ENCODE measurements around the gene TMEM63A. TPM values are rescaled to one million over a fixed set of nuclear protein-coding genes. Genes with fewer than 3 reads are reported as not detected.
"Not testable (repeated sequence)": the region's sequence is repeated elsewhere in the genome, so short reads cannot be mapped to it uniquely, and the experiment has no call there.

Gene TMEM63A
- total RNA-seq, 1 donor from 2014 or later: 5.1 TPM

DNA sequence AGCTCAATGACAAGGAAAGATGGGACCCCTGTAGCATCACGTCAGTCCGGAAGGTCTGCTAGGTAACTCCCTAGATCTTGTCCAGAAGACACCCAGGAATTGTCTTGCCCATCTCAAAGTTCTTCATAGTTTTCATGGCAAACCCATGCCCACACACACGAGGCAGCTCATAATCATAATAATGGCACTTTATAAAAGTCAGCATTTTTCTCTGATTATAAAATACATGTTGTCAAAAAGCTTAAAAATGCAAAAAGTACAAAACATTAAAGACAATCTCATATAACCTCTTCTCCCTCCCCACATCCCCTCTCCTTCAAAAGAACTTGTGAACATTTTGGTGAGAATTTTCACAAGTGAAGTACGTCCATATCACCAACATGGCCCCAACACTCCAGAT is 41.5 kb downstream of the TMEM63A start:
- no peaks in the 10 kb centered on the region for H3F3A ChIP-seq (ENCODE audit: low read depth)
- no peak for DNase-seq (ENCODE audit: low spot score)
- H3K27ac ChIP-seq: no peak overlapping the region
- no peak overlapping the region for H3K4me3 ChIP-seq
- H3K27me3 ChIP-seq: no peaks in the 10 kb centered on the region
- H3K9ac ChIP-seq: no peak overlapping the region
- no peaks in the 10 kb centered on the region for H3K4me1 ChIP-seq
- H3K9me3 ChIP-seq (ENCODE audit: low read depth): no peaks in the 10 kb centered on the region
- TF ChIP-seq CTCF (IDR thresholded peaks at IDR 0.05): no peak
- no peak for TF ChIP-seq EZH2phosphoT487 (IDR thresholded peaks at IDR 0.05)
- TF ChIP-seq EZH2 (IDR thresholded peaks at IDR 0.05): no peak
- H3K4me1 Mint-ChIP-seq: peaks cover 4% of the 10 kb centered on the region
- H3K9me3 Mint-ChIP-seq: no peaks in the 10 kb centered on the region
- H3K36me3 ChIP-seq: no peaks in the 10 kb centered on the region
- H2AFZ ChIP-seq (replicated peaks): no peak overlapping the region
- H3K36me3 Mint-ChIP-seq: peaks cover 11% of the 10 kb centered on the region
- H3K4me2 ChIP-seq: no peak overlapping the region
- no peaks in the 10 kb centered on the region for H3K79me2 ChIP-seq (ENCODE audit: low read depth)
- H3K27ac Mint-ChIP-seq: no peak overlapping the region
- H3K4me3 Mint-ChIP-seq: no peak overlapping the region
- H4K20me1 ChIP-seq (ENCODE audit: low read depth): no peaks in the 10 kb centered on the region
- no peaks in the 10 kb centered on the region for H3K27me3 Mint-ChIP-seq (ENCODE audit: insufficient read depth, low read depth)

- TF ChIP-seq CTCF (IDR thresholded peaks at IDR 0.05): no peak
- TF ChIP-seq EZH2 (IDR thresholded peaks at IDR 0.05): no peak
- no peak for TF ChIP-seq EZH2phosphoT487 (IDR thresholded peaks at IDR 0.05)
- H3K4me3 ChIP-seq: no peak overlapping the region
- no peaks in the 10 kb centered on the region for H3K9me3 ChIP-seq (ENCODE audit: low read depth)
- no peak overlapping the region for H3K27ac Mint-ChIP-seq
- no peak overlapping the region for H3K4me3 Mint-ChIP-seq
- peaks cover 2% of the 10 kb centered on the region for H3K27me3 Mint-ChIP-seq (ENCODE audit: insufficient read depth, low read depth)
- H3F3A ChIP-seq (ENCODE audit: low read depth): no peaks in the 10 kb centered on the region
- no peaks in the 10 kb centered on the region for H3K36me3 ChIP-seq
- no peak overlapping the region for H3K27ac ChIP-seq
- H3K79me2 ChIP-seq (ENCODE audit: low read depth): no peaks in the 10 kb centered on the region
- H3K9me3 Mint-ChIP-seq: no peaks in the 10 kb centered on the region
- H3K27me3 ChIP-seq: no peaks in the 10 kb centered on the region
- no peaks in the 10 kb centered on the region for H4K20me1 ChIP-seq (ENCODE audit: low read depth)
- H3K9ac ChIP-seq: no peak overlapping the region
- peaks cover 4% of the 10 kb centered on the region for H3K4me1 Mint-ChIP-seq
- H2AFZ ChIP-seq (replicated peaks): no peak overlapping the region
- H3K36me3 Mint-ChIP-seq: peaks cover 11% of the 10 kb centered on the region
- no peaks in the 10 kb centered on the region for H3K4me1 ChIP-seq
- H3K4me2 ChIP-seq: no peak overlapping the region
- no peak for DNase-seq (ENCODE audit: low spot score)
Measured at GRCh38 chr1:225840223-225840610, 42.0 kb downstream of the TMEM63A start.

GRCh38 chr1:225838793-225839192 is 43.4 kb downstream of the TMEM63A start:
- Histone ChIP-seq H3F3A (ENCODE audit: low read depth) (no peaks in the 10 kb centered on the region), H3K4me2 (no peak overlapping the region), H3K9ac (no peak overlapping the region), H3K27me3 (no peaks in the 10 kb centered on the region), H3K79me2 (ENCODE audit: low read depth) (no peaks in the 10 kb centered on the region), H3K4me3 (no peak overlapping the region), H3K27ac (no peak overlapping the region), H4K20me1 (ENCODE audit: low read depth) (no peaks in the 10 kb centered on the region), H3K36me3 (no peaks in the 10 kb centered on the region), H3K4me1 (no peaks in the 10 kb centered on the region), H2AFZ (replicated peaks) (no peak overlapping the region), H3K9me3 (ENCODE audit: low read depth) (no peaks in the 10 kb centered on the region)
- Mint-ChIP-seq H3K27ac (no peak overlapping the region), H3K27me3 (ENCODE audit: insufficient read depth, low read depth) (peaks cover 2% of the 10 kb centered on the region), H3K4me3 (no peak overlapping the region), H3K4me1 (peaks cover 4% of the 10 kb centered on the region), H3K9me3 (no peaks in the 10 kb centered on the region), H3K36me3 (peaks cover 9% of the 10 kb centered on the region)
- DNase-seq (ENCODE audit: low spot score): no peak
- TF ChIP-seq EZH2phosphoT487 (IDR thresholded peaks at IDR 0.05): no peak
- TF ChIP-seq CTCF (IDR thresholded peaks at IDR 0.05): no peak
- no peak for TF ChIP-seq EZH2 (IDR thresholded peaks at IDR 0.05)

GRCh38 chr1:225836296-225836695 is 45.9 kb downstream of the TMEM63A start:
- H3K36me3 Mint-ChIP-seq: peaks cover 15% of the 10 kb centered on the region
- not testable (repeated sequence) for H3K9me3 ChIP-seq (ENCODE audit: low read depth)

More at GRCh38 chr1:225836296-225836695, 45.9 kb downstream of the TMEM63A start:
- not testable (repeated sequence) for H3K4me3 Mint-ChIP-seq; DNase-seq (ENCODE audit: low spot score); H4K20me1 ChIP-seq (ENCODE audit: low read depth); H3K4me3 ChIP-seq; H3K79me2 ChIP-seq (ENCODE audit: low read depth); H3K36me3 ChIP-seq; H3K4me2 ChIP-seq; H3K27me3 ChIP-seq; H3K9me3 Mint-ChIP-seq; H2AFZ ChIP-seq (replicated peaks); H3K4me1 Mint-ChIP-seq; H3K27me3 Mint-ChIP-seq (ENCODE audit: insufficient read depth, low read depth); H3K27ac Mint-ChIP-seq; H3K9ac ChIP-seq; H3K4me1 ChIP-seq; H3K27ac ChIP-seq; H3F3A ChIP-seq (ENCODE audit: low read depth)
